Retinal pigment epithelial cell (primary cell): ENCODE results near the gene PPP1R7.

Source experiments
- DNase-seq: peaks from one replicate; pipeline ENCODE4 v3.0.0-alpha.2; 2010; ENCODE audit warnings: low read depth
- H3K4me3 ChIP-seq: 2 replicates; pipeline ENCODE4 v1.5.1; 2011; ENCODE audit warnings: mild to moderate bottlenecking, low read length, control low read depth, moderate library complexity
- CTCF ChIP-seq: conservative IDR thresholded peaks from 2 replicates; pipeline ENCODE4 v1.5.1; 2011; ENCODE audit warnings: low read depth, low read length, control low read depth, inconsistent platforms

Gene PPP1R7

GRCh38 chr2:241163601-241164118, 13.4 kb downstream of the PPP1R7 start:
- no peak for DNase-seq
- TF ChIP-seq CTCF, result no peak
- H3K4me3 ChIP-seq, result no peak overlapping the region

- DNase-seq, result no peak
- TF ChIP-seq CTCF, result no peak
- H3K4me3 ChIP-seq, result no peak overlapping the region
These were observed 18.1 kb downstream of the PPP1R7 start for GRCh38 chr2:241168366-241168765.

- no peak for DNase-seq
- H3K4me3 ChIP-seq, result no peak overlapping the region
- no peak for TF ChIP-seq CTCF
These were observed 23.3 kb downstream of the PPP1R7 start for GRCh38 chr2:241173557-241173956.

- no peak overlapping the region for H3K4me3 ChIP-seq
- no peak for DNase-seq
- no peak for TF ChIP-seq CTCF
These were observed 27.5 kb downstream of the PPP1R7 start for GRCh38 chr2:241177526-241178334.

GRCh38 chr2:241178961-241179360, 28.7 kb downstream of the PPP1R7 start:
- DNase-seq, result no peak
- no peak for TF ChIP-seq CTCF
- H3K4me3 ChIP-seq, result no peak overlapping the region

- no peak for DNase-seq
- TF ChIP-seq CTCF, result no peak
- no peak overlapping the region for H3K4me3 ChIP-seq
These were observed 29.6 kb downstream of the PPP1R7 start for GRCh38 chr2:241179899-241180298.

- no peak overlapping the region for H3K4me3 ChIP-seq
- DNase-seq, result no peak
- TF ChIP-seq CTCF, result no peak
These were observed 30.2 kb downstream of the PPP1R7 start for GRCh38 chr2:241180495-241180894.
